ENCODE measurements around the gene HBP1. TPM values are rescaled to one million over a fixed set of nuclear protein-coding genes. Genes with fewer than 3 reads are reported as not detected.
"Not testable (repeated sequence)": the region's sequence is repeated elsewhere in the genome, so short reads cannot be mapped to it uniquely, and the experiment has no call there.

HBP1 gene
- total and polyA plus RNA-seq, 2 of the 8 experiments (the other 6 are each of a cell fraction or from before 2014, with no cell fraction given), result 28.9 to 29.2 TPM

GRCh38 chr7:107155726-107156125 lies 13.1 kb upstream of the HBP1 start:
- not testable (repeated sequence) for H3K27me3 ChIP-seq (replicated peaks in 1 of 4; ENCODE audit: control insufficient read depth in 3 of 4, extremely low read depth in 1 of 4, insufficient read depth in 3 of 4, low read length in 3 of 4); H3K4me2 ChIP-seq (ENCODE audit: insufficient read depth in 1 of 2, low read depth in 2 of 2, low read length in 2 of 2); H3K4ac ChIP-seq (replicated peaks; ENCODE audit: insufficient read length, low read depth, low read length); H3K23ac ChIP-seq (ENCODE audit: insufficient read length); H3K4me3 ChIP-seq (ENCODE audit: extremely low read depth in 1 of 4, insufficient read depth in 2 of 4, low read depth in 3 of 4, low read length in 4 of 4); H3K79me2 ChIP-seq (ENCODE audit: control insufficient read depth in 1 of 2, insufficient read depth in 2 of 2, low read length in 2 of 2); H2AFZ ChIP-seq (ENCODE audit: low read length); H3K9me3 ChIP-seq (ENCODE audit: insufficient read depth in 2 of 2, low read depth in 1 of 2, low read length in 1 of 2); H3K4me1 ChIP-seq (replicated peaks in 1 of 4; ENCODE audit: control insufficient read depth in 3 of 4, insufficient read depth in 4 of 4, low read length in 3 of 4); H4K20me1 ChIP-seq (replicated peaks in 1 of 2; ENCODE audit: control insufficient read depth in 1 of 2, insufficient read depth in 2 of 2, low read length in 2 of 2); H3K56ac ChIP-seq (replicated peaks; ENCODE audit: insufficient read length, low read depth, low read length); H3K23me2 ChIP-seq (ENCODE audit: low read depth, low read length); DNase-seq (ENCODE audit: low read depth in 1 of 2, low spot score in 2 of 2); H2AK5ac ChIP-seq (ENCODE audit: low read depth, low read length); H3K79me1 ChIP-seq (ENCODE audit: low read depth, low read length); H3K18ac ChIP-seq (ENCODE audit: extremely low read depth, low read length); H4K8ac ChIP-seq (ENCODE audit: extremely low read depth, insufficient read depth, low read length); H2BK5ac ChIP-seq (ENCODE audit: low read depth, low read length); H2BK120ac ChIP-seq (replicated peaks; ENCODE audit: low read depth, low read length); H3K14ac ChIP-seq (ENCODE audit: insufficient read length); H4K91ac ChIP-seq (replicated peaks; ENCODE audit: insufficient read length, low read length); H2BK20ac ChIP-seq (ENCODE audit: low read length); H3K36me3 ChIP-seq (ENCODE audit: control insufficient read depth in 2 of 4, insufficient read depth in 4 of 4, low read length in 3 of 4); H3K9ac ChIP-seq (replicated peaks in 1 of 4; ENCODE audit: extremely low read depth in 1 of 4, low read depth in 3 of 4, low read length in 3 of 4); H4K5ac ChIP-seq (ENCODE audit: insufficient read length, low read depth, low read length); H3K27ac ChIP-seq (ENCODE audit: low read depth, low read length); H2BK15ac ChIP-seq (ENCODE audit: low read length); H2BK12ac ChIP-seq (ENCODE audit: low read depth, low read length); FAIRE-seq
- 93% methylated on average over 3 of the region's 3 CpGs; no CpG with 5 or more reads in 1 of the 2 experiments for WGBS, 2 experiments (ENCODE audit: extremely low coverage in 1 of 2, insufficient coverage in 1 of 2, insufficient read length in 1 of 2, insufficient replicate concordance in 2 of 2, low coverage in 1 of 2, low lambda C conversion rate in 2 of 2, missing lambda C conversion rate in 1 of 2)
- POLR2A ChIA-PET (ENCODE audit: partially characterized antibody), result interaction anchor here (0.6 kb wide), 1 partner anchor 11 kb away, joined by 3 read pairs; no protein-coding TSS in a partner anchor
- CTCF ChIA-PET (ENCODE audit: partially characterized antibody), result interaction anchor here (1.4 kb wide), 1 partner anchor 208 kb away, joined by 3 read pairs; no protein-coding TSS in a partner anchor

All from H1 (cell line).